Measurements from ENCODE around the gene LCOR.

Gene LCOR

GRCh38 chr10:97002670-97003069 is 170.6 kb downstream of the LCOR start:
- DNase-seq (ENCODE audit: insufficient read length, low spot score) (no peak), FAIRE-seq (no peak)
- TF ChIP-seq POLR2A (IDR thresholded peaks at IDR 0.05; ENCODE audit: low read depth, low read length), result no peak

- DNase-seq (ENCODE audit: insufficient read length, low spot score) (no peak), FAIRE-seq (no peak)
- TF ChIP-seq POLR2A (IDR thresholded peaks at IDR 0.05; ENCODE audit: low read depth, low read length), result no peak
Observed at GRCh38 chr10:97003151-97003803, 171.2 kb downstream of the LCOR start.

- no peak for DNase-seq (ENCODE audit: insufficient read length, low spot score)
- no peak for TF ChIP-seq POLR2A (IDR thresholded peaks at IDR 0.05; ENCODE audit: low read depth, low read length)
- FAIRE-seq, result no peak
Observed at GRCh38 chr10:97003804-97004201, 171.7 kb downstream of the LCOR start.

- no peak for FAIRE-seq
- DNase-seq (ENCODE audit: insufficient read length, low spot score), result no peak
- no peak for TF ChIP-seq POLR2A (IDR thresholded peaks at IDR 0.05; ENCODE audit: low read depth, low read length)
Observed at GRCh38 chr10:97004591-97004990, 172.5 kb downstream of the LCOR start.

- TF ChIP-seq POLR2A (IDR thresholded peaks at IDR 0.05; ENCODE audit: low read depth, low read length), result no peak
- DNase-seq (ENCODE audit: insufficient read length, low spot score), result no peak
- FAIRE-seq, result no peak
Observed at GRCh38 chr10:97005349-97005748, 173.3 kb downstream of the LCOR start.

- no peak for FAIRE-seq
- no peak for TF ChIP-seq POLR2A (IDR thresholded peaks at IDR 0.05; ENCODE audit: low read depth, low read length)
Observed at GRCh38 chr10:97006364-97006763, 174.3 kb downstream of the LCOR start.

GRCh38 chr10:97007417-97007816 is 175.3 kb downstream of the LCOR start:
- TF ChIP-seq POLR2A (IDR thresholded peaks at IDR 0.05; ENCODE audit: low read depth, low read length), result no peak
- DNase-seq (ENCODE audit: insufficient read length, low spot score) (no peak), FAIRE-seq (no peak)

More at GRCh38 chr10:97006364-97006763, 174.3 kb downstream of the LCOR start:
- DNase-seq (ENCODE audit: insufficient read length, low spot score), result no peak

- DNase-seq (ENCODE audit: insufficient read length, low spot score) (no peak), FAIRE-seq (no peak)
- TF ChIP-seq POLR2A (IDR thresholded peaks at IDR 0.05; ENCODE audit: low read depth, low read length), result no peak
Observed at GRCh38 chr10:97010695-97011206, 178.7 kb downstream of the LCOR start.

GRCh38 chr10:97011397-97011796 is 179.3 kb downstream of the LCOR start:
- no peak for FAIRE-seq

GRCh38 chr10:97012470-97012869 is 180.4 kb downstream of the LCOR start:
- DNase-seq (ENCODE audit: insufficient read length, low spot score) (no peak), FAIRE-seq (no peak)
- no peak for TF ChIP-seq POLR2A (IDR thresholded peaks at IDR 0.05; ENCODE audit: low read depth, low read length)

More at GRCh38 chr10:97011397-97011796, 179.3 kb downstream of the LCOR start:
- no peak for TF ChIP-seq POLR2A (IDR thresholded peaks at IDR 0.05; ENCODE audit: low read depth, low read length)
- DNase-seq (ENCODE audit: insufficient read length, low spot score), result no peak

GRCh38 chr10:97013568-97013967 is 181.5 kb downstream of the LCOR start:
- FAIRE-seq, result no peak
- TF ChIP-seq POLR2A (IDR thresholded peaks at IDR 0.05; ENCODE audit: low read depth, low read length), result no peak

GRCh38 chr10:97013983-97014382 is 181.9 kb downstream of the LCOR start:
- DNase-seq (ENCODE audit: insufficient read length, low spot score) (no peak), FAIRE-seq (no peak)
- no peak for TF ChIP-seq POLR2A (IDR thresholded peaks at IDR 0.05; ENCODE audit: low read depth, low read length)

More at GRCh38 chr10:97013568-97013967, 181.5 kb downstream of the LCOR start:
- no peak for DNase-seq (ENCODE audit: insufficient read length, low spot score)

- no peak for FAIRE-seq
- DNase-seq (ENCODE audit: insufficient read length, low spot score), result no peak
Observed at GRCh38 chr10:97015240-97015639, 183.1 kb downstream of the LCOR start.

GRCh38 chr10:97016728-97017473 is 184.8 kb downstream of the LCOR start:
- FAIRE-seq, result no peak
- no peak for DNase-seq (ENCODE audit: insufficient read length, low spot score)
- no peak for TF ChIP-seq POLR2A (IDR thresholded peaks at IDR 0.05; ENCODE audit: low read depth, low read length)

More at GRCh38 chr10:97015240-97015639, 183.1 kb downstream of the LCOR start:
- TF ChIP-seq POLR2A (IDR thresholded peaks at IDR 0.05; ENCODE audit: low read depth, low read length), result no peak

GRCh38 chr10:97017474-97017903 is 185.4 kb downstream of the LCOR start:
- no peak for DNase-seq (ENCODE audit: insufficient read length, low spot score)
- TF ChIP-seq POLR2A (IDR thresholded peaks at IDR 0.05; ENCODE audit: low read depth, low read length), result no peak
- FAIRE-seq, result no peak
